Measurements from ENCODE around the gene ADCY2.

ADCY2 gene

GRCh38 chr5:7745882-7746610 is 350.1 kb downstream of the ADCY2 start:
- DNase-seq (ENCODE audit: low spot score) = peak; percentile 85

- DNase-seq (ENCODE audit: low spot score) = no peak
Observed at GRCh38 chr5:7747728-7748127, 351.8 kb downstream of the ADCY2 start.

- DNase-seq (ENCODE audit: low spot score) = no peak
Observed at GRCh38 chr5:7749626-7750025, 353.7 kb downstream of the ADCY2 start.

GRCh38 chr5:7751874-7752273 is 355.9 kb downstream of the ADCY2 start:
- no peak for DNase-seq (ENCODE audit: low spot score)

- DNase-seq (ENCODE audit: low spot score) = no peak
Observed at GRCh38 chr5:7753181-7753580, 357.2 kb downstream of the ADCY2 start.

GRCh38 chr5:7753596-7753995 is 357.7 kb downstream of the ADCY2 start:
- DNase-seq (ENCODE audit: low spot score) = no peak

GRCh38 chr5:7754490-7754889 is 358.6 kb downstream of the ADCY2 start:
- no peak for DNase-seq (ENCODE audit: low spot score)

- peak; percentile 43 for DNase-seq (ENCODE audit: low spot score)
Observed at GRCh38 chr5:7754997-7755596, 359.2 kb downstream of the ADCY2 start.

GRCh38 chr5:7755958-7756357 is 360.0 kb downstream of the ADCY2 start:
- no peak for DNase-seq (ENCODE audit: low spot score)

GRCh38 chr5:7756453-7756852 is 360.5 kb downstream of the ADCY2 start:
- DNase-seq (ENCODE audit: low spot score) = no peak

GRCh38 chr5:7759257-7759871 is 363.4 kb downstream of the ADCY2 start:
- DNase-seq (ENCODE audit: low spot score) = no peak

- no peak for DNase-seq (ENCODE audit: low spot score)
Observed at GRCh38 chr5:7759951-7760580, 364.1 kb downstream of the ADCY2 start.

GRCh38 chr5:7762267-7762666 is 366.3 kb downstream of the ADCY2 start:
- no peak for DNase-seq (ENCODE audit: low spot score)

GRCh38 chr5:7763621-7764072 is 367.7 kb downstream of the ADCY2 start:
- DNase-seq (ENCODE audit: low spot score) = no peak

GRCh38 chr5:7764452-7764851 is 368.5 kb downstream of the ADCY2 start:
- DNase-seq (ENCODE audit: low spot score) = no peak

- no peak for DNase-seq (ENCODE audit: low spot score)
Observed at GRCh38 chr5:7770436-7770835, 374.5 kb downstream of the ADCY2 start.

GRCh38 chr5:7772141-7772540 is 376.2 kb downstream of the ADCY2 start:
- DNase-seq (ENCODE audit: low spot score) = no peak

GRCh38 chr5:7773178-7773577 is 377.2 kb downstream of the ADCY2 start:
- DNase-seq (ENCODE audit: low spot score) = no peak

- DNase-seq (ENCODE audit: low spot score) = no peak
Observed at GRCh38 chr5:7776442-7776841, 380.5 kb downstream of the ADCY2 start.

- DNase-seq (ENCODE audit: low spot score) = no peak
Observed at GRCh38 chr5:7779019-7780005, 383.4 kb downstream of the ADCY2 start.

- no peak for DNase-seq (ENCODE audit: low spot score)
Observed at GRCh38 chr5:7781899-7782298, 386.0 kb downstream of the ADCY2 start.
